SK-N-SH (cell line): ENCODE results near the gene CTSZ.

Experiments
- CTCF ChIP-seq: fragments of 200-600 bp; sonication (generic); IDR thresholded peaks from 2 replicates; pipeline ENCODE4 v1.6.1; 2017; ENCODE audit warnings: antibody characterized with exemption, mild to moderate bottlenecking, moderate library complexity
- EP300 ChIP-seq, 2 experiments: IDR thresholded peaks; 2 replicates each; pipeline versions ENCODE4 v1.4.0 to v1.6.1; 2012; ENCODE audit warnings: borderline replicate concordance in 1 of 2, low read depth in 1 of 2, low read length in 1 of 2
- FOXM1 ChIP-seq: IDR thresholded peaks from 2 replicates; pipeline ENCODE4 v1.4.0; 2012; ENCODE audit warnings: low read depth, mild to moderate bottlenecking
- GABPA ChIP-seq: IDR thresholded peaks from 2 replicates; pipeline ENCODE4 v1.4.0; 2012; ENCODE audit warnings: low read depth, mild to moderate bottlenecking
- IRF3 ChIP-seq: fragments of 150-350 bp; IDR thresholded peaks from 2 replicates; pipeline ENCODE4 v1.6.1; 2016; ENCODE audit warnings: mild to moderate bottlenecking, low read depth, low read length
- MAX ChIP-seq: IDR thresholded peaks from 2 replicates; pipeline ENCODE4 v1.4.0; 2012; ENCODE audit warnings: low read depth
- TAF1 ChIP-seq: IDR thresholded peaks from 2 replicates; pipeline ENCODE4 v1.6.1; 2012; ENCODE audit warnings: low read depth, mild to moderate bottlenecking, low read length, moderate library complexity, borderline replicate concordance

- no peak for TF ChIP-seq FOXM1
- TF ChIP-seq CTCF: no peak
- TF ChIP-seq MAX: no peak
- no peak for TF ChIP-seq GABPA
- TF ChIP-seq TAF1: no peak
- no peak for TF ChIP-seq IRF3
- no peak for TF ChIP-seq EP300 (IDR thresholded peaks at IDR 0.05; ENCODE audit: borderline replicate concordance in 1 of 2, low read depth in 1 of 2, low read length in 1 of 2)
Observed at GRCh38 chr20:59023616-59024015, 16.6 kb upstream of the CTSZ start.
